ENCODE measurements around the gene SMCO4.

SMCO4 gene

DNA sequence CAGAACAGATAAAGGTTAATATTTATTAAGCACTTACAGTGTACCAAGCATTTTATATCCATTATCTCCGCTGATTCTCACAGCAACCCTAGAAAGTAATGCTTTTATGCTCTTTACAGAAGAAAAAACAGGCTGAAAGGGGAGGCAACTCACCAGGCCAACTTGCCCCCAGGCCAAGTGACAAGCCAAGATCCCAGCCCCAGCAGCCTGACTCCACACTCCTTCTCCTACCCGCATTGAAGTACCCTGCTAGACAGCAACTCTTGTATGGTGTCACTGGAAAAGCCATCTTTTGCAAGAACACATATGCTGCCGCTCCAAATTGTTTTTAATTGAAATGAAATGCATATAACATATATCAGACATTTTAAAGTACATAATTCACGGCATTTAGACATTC, 25.6 kb downstream of the SMCO4 start:
- H3K9me3 ChIP-seq (ENCODE audit: control insufficient read depth, low read length) = no peaks in the 10 kb centered on the region
- H3K4me1 ChIP-seq (ENCODE audit: control insufficient read depth, insufficient read depth, low read length, poor library complexity, severe bottlenecking) = no peaks in the 10 kb centered on the region
- 100% methylated on average over 1 to 2 of the region's 4 CpGs for WGBS, 2 experiments (ENCODE audit: insufficient coverage in 2 of 2)
- no peak overlapping the region for H3K4me3 ChIP-seq (ENCODE audit: extremely low read depth, insufficient read depth, low read length, poor library complexity, severe bottlenecking)
- H3K36me3 ChIP-seq (ENCODE audit: control insufficient read depth, insufficient read depth, low read length) = no peaks in the 10 kb centered on the region
- H3K27ac ChIP-seq (ENCODE audit: low read depth, low read length, severe bottlenecking) = no peak overlapping the region

DNA sequence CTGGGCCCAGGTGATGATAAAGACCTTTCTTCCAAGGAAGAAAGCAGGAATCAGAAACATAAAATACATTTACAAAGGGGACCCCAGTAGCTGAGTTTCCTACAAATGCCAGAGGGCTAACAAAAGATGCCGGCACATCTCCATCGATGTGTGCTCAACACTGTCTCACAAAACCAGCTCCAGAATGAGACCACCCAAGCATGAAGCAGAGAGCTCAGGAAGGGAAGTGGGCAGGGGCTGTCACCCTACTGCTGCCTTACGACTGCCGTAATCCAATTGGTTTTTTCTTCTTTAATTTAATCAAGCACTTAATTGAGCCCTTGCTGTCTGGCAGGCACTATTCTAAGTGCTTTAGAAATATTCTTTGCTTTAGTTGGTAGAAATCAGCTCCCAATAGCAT, 26.1 kb downstream of the SMCO4 start:
- WGBS, 2 experiments (ENCODE audit: insufficient coverage in 2 of 2) = 91 to 100% methylated on average over 1 to 4 of the region's 4 CpGs
- H3K36me3 ChIP-seq (ENCODE audit: control insufficient read depth, insufficient read depth, low read length) = no peaks in the 10 kb centered on the region
- no peak overlapping the region for H3K4me3 ChIP-seq (ENCODE audit: extremely low read depth, insufficient read depth, low read length, poor library complexity, severe bottlenecking)
- H3K4me1 ChIP-seq (ENCODE audit: control insufficient read depth, insufficient read depth, low read length, poor library complexity, severe bottlenecking) = no peaks in the 10 kb centered on the region
- no peaks in the 10 kb centered on the region for H3K9me3 ChIP-seq (ENCODE audit: control insufficient read depth, low read length)
- H3K27ac ChIP-seq (ENCODE audit: low read depth, low read length, severe bottlenecking) = no peak overlapping the region

DNA sequence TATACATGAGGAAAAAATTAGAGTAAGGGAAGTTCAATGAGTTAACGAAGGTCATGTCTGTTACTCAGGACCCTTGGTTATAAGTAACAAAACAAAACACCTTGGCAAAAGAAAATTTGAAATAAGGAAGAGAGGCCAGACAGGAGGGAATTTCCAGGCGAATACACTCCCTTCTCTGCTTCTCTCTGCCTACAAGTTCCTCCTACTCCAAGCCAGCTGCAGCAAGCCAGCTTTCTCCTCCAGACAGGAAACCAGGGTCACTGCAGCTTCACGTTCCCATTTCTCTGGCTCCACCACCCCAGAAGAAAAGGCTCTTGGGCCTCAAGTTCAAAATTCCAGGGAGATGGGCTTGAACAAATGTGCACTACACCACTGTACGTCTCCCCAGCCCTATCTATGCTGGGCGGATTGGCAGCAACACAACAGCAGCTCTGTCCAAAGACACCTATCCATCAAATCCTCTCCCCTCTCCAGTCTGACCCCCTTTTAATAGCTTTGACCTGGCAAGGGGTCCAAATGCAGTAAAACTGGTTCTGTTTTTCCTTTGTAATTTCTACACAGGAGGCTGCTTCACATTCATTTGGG, 27.7 kb downstream of the SMCO4 start:
- Histone ChIP-seq H3K27ac (ENCODE audit: low read depth, low read length, severe bottlenecking) (no peak overlapping the region), H3K36me3 (ENCODE audit: control insufficient read depth, insufficient read depth, low read length) (no peaks in the 10 kb centered on the region), H3K9me3 (ENCODE audit: control insufficient read depth, low read length) (no peaks in the 10 kb centered on the region), H3K4me3 (ENCODE audit: extremely low read depth, insufficient read depth, low read length, poor library complexity, severe bottlenecking) (no peak overlapping the region), H3K4me1 (ENCODE audit: control insufficient read depth, insufficient read depth, low read length, poor library complexity, severe bottlenecking) (no peaks in the 10 kb centered on the region)
- WGBS, 2 experiments (ENCODE audit: insufficient coverage in 2 of 2) = 78 to 81% methylated on average over 3 to 4 of the region's 5 CpGs

DNA sequence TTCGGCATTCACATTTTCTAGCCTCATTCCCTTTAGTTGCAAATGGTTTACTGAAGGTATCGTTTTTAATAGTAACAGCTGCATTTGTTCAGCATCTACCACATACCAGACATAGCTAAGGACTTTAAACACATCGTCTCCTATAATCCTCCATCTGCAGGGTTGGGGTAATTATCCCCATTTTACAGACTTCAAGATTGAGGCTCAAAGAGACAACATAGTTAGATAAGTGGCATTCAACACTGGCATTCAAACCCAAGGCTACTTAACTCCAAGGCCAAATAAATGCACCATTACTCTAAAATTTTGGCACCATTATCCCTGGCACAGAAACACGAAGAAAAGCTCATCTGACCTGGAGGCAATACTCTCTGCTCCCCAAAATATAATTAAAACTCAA, 28.5 kb downstream of the SMCO4 start:
- Histone ChIP-seq H3K36me3 (ENCODE audit: control insufficient read depth, insufficient read depth, low read length) (no peaks in the 10 kb centered on the region), H3K27ac (ENCODE audit: low read depth, low read length, severe bottlenecking) (no peak overlapping the region)
- WGBS, 2 experiments (ENCODE audit: insufficient coverage in 2 of 2) = 92 to 100% methylated on average over 2 of the region's 4 CpGs

DNA sequence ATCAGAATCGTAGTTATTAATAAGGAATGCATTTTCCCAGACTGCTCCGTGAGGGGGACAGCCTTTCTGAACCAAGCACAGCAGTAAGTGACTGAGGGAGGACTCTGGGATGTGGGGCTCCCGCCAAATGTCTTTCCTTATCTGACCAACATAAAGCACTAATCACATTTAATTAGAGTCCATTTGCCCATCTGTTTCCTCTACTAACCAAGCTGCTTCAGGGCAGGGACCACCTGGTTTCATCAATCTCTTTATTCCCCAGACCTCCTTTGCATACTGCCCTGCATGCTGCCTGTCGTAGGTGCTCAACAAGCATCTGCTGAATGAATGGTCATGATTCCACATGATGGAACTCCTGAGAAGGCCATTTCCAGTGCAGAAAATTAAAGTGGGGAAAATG, 29.4 kb downstream of the SMCO4 start:
- Histone ChIP-seq H3K36me3 (ENCODE audit: control insufficient read depth, insufficient read depth, low read length) (no peaks in the 10 kb centered on the region), H3K27ac (ENCODE audit: low read depth, low read length, severe bottlenecking) (no peak overlapping the region), H3K4me3 (ENCODE audit: extremely low read depth, insufficient read depth, low read length, poor library complexity, severe bottlenecking) (no peak overlapping the region), H3K4me1 (ENCODE audit: control insufficient read depth, insufficient read depth, low read length, poor library complexity, severe bottlenecking) (no peaks in the 10 kb centered on the region), H3K9me3 (ENCODE audit: control insufficient read depth, low read length) (no peaks in the 10 kb centered on the region)
- WGBS, 2 experiments (ENCODE audit: insufficient coverage in 2 of 2) = 93 to 100% methylated on average over 2 to 3 of the region's 4 CpGs

More for the DNA sequence above, 28.5 kb downstream of the SMCO4 start:
- Histone ChIP-seq H3K4me1 (ENCODE audit: control insufficient read depth, insufficient read depth, low read length, poor library complexity, severe bottlenecking) (no peaks in the 10 kb centered on the region), H3K9me3 (ENCODE audit: control insufficient read depth, low read length) (no peaks in the 10 kb centered on the region), H3K4me3 (ENCODE audit: extremely low read depth, insufficient read depth, low read length, poor library complexity, severe bottlenecking) (no peak overlapping the region)

DNA sequence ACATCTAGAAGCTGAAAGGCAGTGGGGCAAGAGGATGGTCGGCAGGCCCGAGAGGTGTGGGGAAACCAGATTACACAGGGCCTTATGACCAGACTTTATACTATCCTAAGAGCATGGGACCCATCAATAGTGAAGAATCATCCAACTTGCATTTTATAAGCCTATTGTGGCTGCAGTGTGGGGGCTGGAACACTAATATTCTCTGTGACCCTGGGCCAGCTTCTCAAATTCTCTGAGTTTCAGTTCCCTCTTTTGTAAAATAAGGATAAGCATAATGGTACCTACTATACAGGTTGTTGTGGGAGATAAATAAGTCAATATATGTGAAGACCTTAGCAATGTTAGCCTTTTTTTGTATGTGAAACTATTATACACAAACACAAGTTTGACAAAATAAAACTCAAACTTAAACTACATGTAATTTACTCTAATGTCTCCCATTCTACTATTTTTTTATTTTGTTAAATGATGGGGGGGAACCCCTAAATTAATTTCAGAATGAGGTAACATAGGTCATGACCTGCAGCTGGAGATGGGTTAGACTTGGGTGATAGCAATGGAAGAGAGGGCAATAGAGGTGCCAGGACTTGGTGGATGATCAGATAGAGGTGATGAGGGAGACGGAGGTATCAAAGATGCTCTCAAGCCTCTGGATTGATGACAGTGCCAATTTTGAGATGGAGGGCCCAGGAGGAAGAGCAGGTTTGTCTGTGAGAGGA, 30.1 kb downstream of the SMCO4 start:
- 93 to 100% methylated on average over 2 to 3 of the region's 3 CpGs for whole genome bisulfite sequencing, 2 experiments (ENCODE audit: insufficient coverage in 2 of 2)
- H3K4me1 ChIP-seq (ENCODE audit: control insufficient read depth, insufficient read depth, low read length, poor library complexity, severe bottlenecking) = no peaks in the 10 kb centered on the region
- H3K27ac ChIP-seq (ENCODE audit: low read depth, low read length, severe bottlenecking) = no peak overlapping the region
- H3K36me3 ChIP-seq (ENCODE audit: control insufficient read depth, insufficient read depth, low read length) = no peaks in the 10 kb centered on the region
- no peak overlapping the region for H3K4me3 ChIP-seq (ENCODE audit: extremely low read depth, insufficient read depth, low read length, poor library complexity, severe bottlenecking)
- no peaks in the 10 kb centered on the region for H3K9me3 ChIP-seq (ENCODE audit: control insufficient read depth, low read length)

DNA sequence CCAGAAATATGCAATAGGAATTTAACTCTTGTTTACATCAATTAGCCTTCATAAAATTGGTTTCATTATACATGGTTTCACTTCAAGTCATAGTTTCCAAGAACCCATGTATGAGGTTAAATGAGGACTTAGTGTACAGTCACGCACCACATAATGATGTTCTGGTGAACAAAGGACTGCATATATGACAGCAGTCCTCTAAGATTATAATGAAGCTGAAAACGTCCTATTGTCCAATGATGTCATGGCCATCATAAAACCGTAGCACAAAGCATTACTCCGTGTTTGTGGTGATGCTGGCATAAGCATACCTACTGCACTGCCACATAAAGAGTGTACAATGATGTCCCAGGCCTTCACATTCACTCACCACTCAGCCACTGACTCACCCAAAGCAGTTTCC, 31.1 kb downstream of the SMCO4 start:
- no peaks in the 10 kb centered on the region for H3K4me1 ChIP-seq (ENCODE audit: control insufficient read depth, insufficient read depth, low read length, poor library complexity, severe bottlenecking)
- 82 to 88% methylated on average over 4 of the region's 4 CpGs for WGBS, 2 experiments (ENCODE audit: insufficient coverage in 2 of 2)
- H3K36me3 ChIP-seq (ENCODE audit: control insufficient read depth, insufficient read depth, low read length) = no peaks in the 10 kb centered on the region
- H3K4me3 ChIP-seq (ENCODE audit: extremely low read depth, insufficient read depth, low read length, poor library complexity, severe bottlenecking) = no peak overlapping the region
- H3K9me3 ChIP-seq (ENCODE audit: control insufficient read depth, low read length) = no peaks in the 10 kb centered on the region
- no peak overlapping the region for H3K27ac ChIP-seq (ENCODE audit: low read depth, low read length, severe bottlenecking)

DNA sequence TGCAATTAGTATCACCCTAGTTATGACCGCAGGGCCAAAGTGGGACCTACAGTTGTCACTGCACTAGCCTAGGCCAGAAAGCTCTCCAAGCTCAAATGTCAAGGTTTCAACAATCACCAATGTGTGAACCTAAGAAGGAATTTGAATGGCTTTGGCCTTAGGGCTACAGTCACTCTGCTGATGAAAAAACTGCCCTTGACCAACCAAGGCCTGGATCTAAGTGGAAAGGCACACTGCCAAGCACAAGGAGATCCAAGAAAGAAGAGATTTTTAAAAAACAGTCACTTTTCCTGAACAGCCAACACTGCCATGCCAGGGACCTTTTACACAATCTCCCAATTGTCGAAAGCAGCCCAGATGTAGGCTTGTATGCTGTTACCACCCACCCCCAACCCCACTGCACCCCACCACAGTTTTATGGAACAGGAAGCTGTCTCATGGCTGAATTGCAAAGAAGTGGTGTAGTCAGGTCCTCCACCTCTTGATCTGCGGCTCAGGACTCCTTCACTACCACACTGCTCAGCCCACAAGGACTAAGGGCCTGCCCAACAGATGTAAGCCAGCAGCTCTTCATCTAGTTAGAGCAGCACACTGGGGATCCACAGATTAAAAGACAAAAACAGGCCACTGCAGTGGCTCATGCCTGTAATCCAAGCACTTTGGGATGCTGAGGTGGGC, 32.9 kb downstream of the SMCO4 start:
- WGBS, 2 experiments (ENCODE audit: insufficient coverage in 2 of 2) = 89 to 94% methylated on average over 3 of the region's 3 CpGs
- H3K4me3 ChIP-seq (ENCODE audit: extremely low read depth, insufficient read depth, low read length, poor library complexity, severe bottlenecking) = no peak overlapping the region

DNA sequence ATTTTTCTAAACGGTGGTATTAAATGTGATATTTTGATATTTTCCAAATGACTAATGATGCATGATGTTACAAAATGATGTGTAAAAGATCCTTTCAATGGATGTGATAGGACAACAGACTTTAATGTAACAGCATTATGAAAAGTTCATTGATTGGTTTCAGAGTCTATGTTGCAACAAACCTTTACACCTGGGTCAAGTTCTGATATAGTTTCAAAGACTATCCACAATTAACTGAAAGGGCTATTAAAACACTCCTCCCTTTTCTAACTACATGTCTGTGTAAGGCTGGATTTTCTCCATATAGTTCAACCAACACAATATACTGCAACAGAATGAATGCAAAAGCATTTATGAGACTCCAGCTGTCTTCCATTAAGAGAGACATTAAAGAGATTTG, 35.7 kb downstream of the SMCO4 start:
- Histone ChIP-seq H3K36me3 (ENCODE audit: control insufficient read depth, insufficient read depth, low read length) (no peaks in the 10 kb centered on the region), H3K4me3 (ENCODE audit: extremely low read depth, insufficient read depth, low read length, poor library complexity, severe bottlenecking) (no peak overlapping the region), H3K9me3 (ENCODE audit: control insufficient read depth, low read length) (no peaks in the 10 kb centered on the region), H3K4me1 (ENCODE audit: control insufficient read depth, insufficient read depth, low read length, poor library complexity, severe bottlenecking) (no peaks in the 10 kb centered on the region), H3K27ac (ENCODE audit: low read depth, low read length, severe bottlenecking) (no peak overlapping the region)
- 100% methylated on average over 1 of the region's 1 CpG for WGBS, 2 experiments (ENCODE audit: insufficient coverage in 2 of 2)

More for the DNA sequence above, 32.9 kb downstream of the SMCO4 start:
- H3K9me3 ChIP-seq (ENCODE audit: control insufficient read depth, low read length) = no peaks in the 10 kb centered on the region
- no peaks in the 10 kb centered on the region for H3K36me3 ChIP-seq (ENCODE audit: control insufficient read depth, insufficient read depth, low read length)
- no peaks in the 10 kb centered on the region for H3K4me1 ChIP-seq (ENCODE audit: control insufficient read depth, insufficient read depth, low read length, poor library complexity, severe bottlenecking)
- H3K27ac ChIP-seq (ENCODE audit: low read depth, low read length, severe bottlenecking) = no peak overlapping the region

DNA sequence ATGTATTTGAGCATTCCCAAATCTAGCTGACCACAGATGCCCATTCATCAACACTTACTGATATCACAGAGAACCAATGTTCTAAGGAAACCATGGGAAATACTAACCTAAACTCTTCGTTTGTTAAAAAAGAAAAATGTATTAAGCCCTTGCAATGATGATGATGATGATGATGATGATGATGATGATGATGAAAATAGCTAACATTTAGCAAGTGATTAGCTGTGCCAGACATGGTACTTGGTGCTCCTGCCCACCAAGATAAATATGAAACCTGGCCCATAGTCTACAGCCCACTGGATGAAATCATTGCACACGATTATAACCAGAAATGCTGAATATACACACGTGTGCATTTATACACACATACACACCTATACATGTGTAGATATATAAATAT, 37.5 kb downstream of the SMCO4 start:
- H3K4me3 ChIP-seq (ENCODE audit: extremely low read depth, insufficient read depth, low read length, poor library complexity, severe bottlenecking) = no peak overlapping the region
- H3K27ac ChIP-seq (ENCODE audit: low read depth, low read length, severe bottlenecking) = no peak overlapping the region
- no peaks in the 10 kb centered on the region for H3K36me3 ChIP-seq (ENCODE audit: control insufficient read depth, insufficient read depth, low read length)
- 83 to 100% methylated on average over 1 of the region's 3 CpGs for WGBS, 2 experiments (ENCODE audit: insufficient coverage in 2 of 2)
- H3K4me1 ChIP-seq (ENCODE audit: control insufficient read depth, insufficient read depth, low read length, poor library complexity, severe bottlenecking) = no peaks in the 10 kb centered on the region
- H3K9me3 ChIP-seq (ENCODE audit: control insufficient read depth, low read length) = no peaks in the 10 kb centered on the region

Measured in mesodermal cell (in vitro differentiated cells).